HG02798 (cell line): Measurements from ENCODE around the gene MPPED1.

Experiments used
- ATAC-seq: cut with Tn5 transposase; IDR thresholded peaks from one replicate; pipeline ENCODE4 v1.9.1; 2021; ENCODE audit warnings: mild to moderate bottlenecking; ENCODE audit not compliant: unreplicated experiment, poor library complexity

Gene MPPED1

DNA sequence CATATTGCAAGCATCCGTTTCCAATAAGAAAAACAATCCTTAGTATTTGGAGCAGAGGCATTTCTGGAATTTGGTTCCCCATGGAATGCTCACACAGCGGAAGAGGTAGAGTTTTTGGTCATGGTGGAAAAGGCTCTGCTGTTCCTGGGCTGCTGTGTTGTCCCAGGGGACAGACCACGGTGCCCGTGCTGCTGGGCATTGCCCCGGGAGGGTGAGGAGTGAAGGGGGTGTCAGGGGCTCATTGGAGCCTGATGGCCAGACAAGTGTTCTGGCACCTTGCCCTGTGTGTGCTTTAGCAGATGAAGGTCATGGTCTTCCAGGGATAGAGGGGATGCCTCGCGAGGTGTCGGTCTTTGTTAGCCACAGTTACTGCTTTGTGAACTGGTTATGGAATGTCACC is 61.2 kb downstream of the MPPED1 start:
- no peak for ATAC-seq

DNA sequence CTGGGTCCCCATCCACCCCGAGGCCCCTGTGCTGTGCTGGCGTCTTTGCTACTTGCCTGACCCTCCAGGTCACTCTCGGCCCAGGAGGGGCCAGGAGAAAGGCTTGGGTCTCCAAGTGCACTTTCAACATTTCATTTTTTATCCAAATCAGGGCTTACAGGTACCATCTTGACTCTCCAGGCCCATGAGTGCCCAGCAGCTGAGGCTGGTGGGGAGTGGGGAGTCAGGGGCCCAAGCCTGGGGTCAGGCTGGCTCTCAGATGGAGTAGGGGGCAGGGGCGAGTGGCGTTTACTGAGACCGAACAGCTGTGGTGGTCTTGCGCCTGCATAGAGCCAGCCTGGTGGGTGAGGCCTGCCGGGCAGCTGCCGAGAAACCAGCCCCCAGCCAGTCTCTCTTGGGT is 61.6 kb downstream of the MPPED1 start:
- ATAC-seq, result no peak

DNA sequence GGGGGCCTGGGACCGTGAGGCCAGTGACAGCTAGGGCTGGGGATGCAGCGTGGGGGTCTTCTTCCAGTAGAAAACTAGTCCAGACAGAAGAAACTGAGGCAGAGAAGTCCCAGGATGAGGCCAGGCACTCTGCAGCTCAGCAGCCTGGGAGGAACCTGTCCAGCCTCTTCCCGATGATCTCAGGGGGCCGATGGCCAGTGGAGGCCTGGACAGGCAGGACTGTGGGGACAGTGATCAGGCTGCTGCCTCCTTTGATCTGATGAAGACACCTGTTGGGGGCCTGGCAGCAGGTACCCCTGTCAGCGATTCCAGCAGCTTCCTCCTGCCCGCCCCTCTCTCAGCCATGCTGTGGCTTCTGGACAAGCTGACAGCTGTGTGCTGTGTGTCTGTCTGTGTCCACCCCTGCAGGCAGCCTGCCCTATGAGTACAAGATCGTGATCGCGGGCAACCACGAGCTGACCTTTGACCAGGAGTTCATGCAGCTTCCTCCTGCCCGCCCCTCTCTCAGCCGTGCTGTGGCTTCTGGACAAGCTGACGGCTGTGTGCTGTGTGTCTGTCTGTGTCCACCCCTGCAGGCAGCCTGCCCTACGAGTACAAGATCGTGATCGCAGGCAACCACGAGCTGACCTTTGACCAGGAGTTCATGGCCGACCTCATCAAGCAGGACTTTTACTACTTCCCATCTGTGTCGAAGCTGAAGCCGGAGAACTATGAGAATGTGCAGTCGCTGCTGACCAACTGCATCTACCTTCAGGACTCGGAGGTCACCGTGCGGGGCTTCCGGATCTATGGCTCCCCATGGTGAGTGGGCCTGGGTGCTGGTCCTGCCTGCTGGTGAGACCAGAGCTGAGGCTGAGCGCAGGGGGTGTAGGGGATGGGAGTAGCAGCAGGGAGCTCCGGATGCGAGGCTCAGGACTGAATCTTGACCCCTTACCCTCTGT is 62.6 kb downstream of the MPPED1 start:
- no peak for ATAC-seq

DNA sequence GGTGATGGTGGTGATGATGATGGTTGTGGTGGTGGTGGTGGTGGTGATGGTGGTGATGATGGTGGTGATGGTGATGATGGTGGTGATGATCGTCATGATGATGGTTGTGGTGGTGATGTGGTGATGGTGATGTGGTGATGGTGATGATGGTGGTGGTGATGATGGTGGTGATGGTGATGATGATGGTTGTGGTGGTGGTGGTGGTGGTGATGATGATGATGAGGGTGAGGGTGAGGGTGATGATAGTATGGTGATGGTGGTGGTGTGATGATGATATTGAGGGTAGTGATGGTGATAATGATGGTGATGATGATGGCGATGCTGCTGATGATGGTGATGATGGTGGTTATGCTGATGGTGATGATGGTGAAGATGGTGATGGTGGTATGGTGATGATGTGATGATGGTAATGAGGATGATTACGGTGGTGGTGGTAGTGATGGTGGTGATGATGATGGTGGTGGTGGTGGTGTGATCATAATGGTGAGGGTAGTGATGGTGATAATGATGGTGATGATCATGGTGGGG is 63.8 kb downstream of the MPPED1 start:
- no peak for ATAC-seq

DNA sequence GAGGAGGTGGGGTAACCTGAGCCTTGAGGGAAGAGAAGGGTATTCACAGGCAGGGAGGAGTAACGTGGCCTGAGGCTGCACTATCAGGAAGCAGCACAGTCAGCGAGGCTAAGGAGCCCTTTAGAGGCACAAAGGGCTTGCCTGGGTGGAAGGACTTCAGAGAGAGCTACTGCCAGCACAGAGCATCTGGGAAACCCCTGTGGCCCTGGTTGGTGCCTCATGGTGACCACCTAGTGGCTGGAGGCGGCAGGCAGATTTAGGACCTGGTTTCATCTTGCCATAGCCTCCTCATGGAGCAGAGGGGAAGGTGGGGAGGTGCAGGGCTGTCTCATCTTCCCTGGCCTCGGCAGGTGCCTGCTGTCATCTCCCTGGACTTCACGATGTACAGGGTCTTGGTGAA is 64.5 kb downstream of the MPPED1 start:
- ATAC-seq, result no peak

DNA sequence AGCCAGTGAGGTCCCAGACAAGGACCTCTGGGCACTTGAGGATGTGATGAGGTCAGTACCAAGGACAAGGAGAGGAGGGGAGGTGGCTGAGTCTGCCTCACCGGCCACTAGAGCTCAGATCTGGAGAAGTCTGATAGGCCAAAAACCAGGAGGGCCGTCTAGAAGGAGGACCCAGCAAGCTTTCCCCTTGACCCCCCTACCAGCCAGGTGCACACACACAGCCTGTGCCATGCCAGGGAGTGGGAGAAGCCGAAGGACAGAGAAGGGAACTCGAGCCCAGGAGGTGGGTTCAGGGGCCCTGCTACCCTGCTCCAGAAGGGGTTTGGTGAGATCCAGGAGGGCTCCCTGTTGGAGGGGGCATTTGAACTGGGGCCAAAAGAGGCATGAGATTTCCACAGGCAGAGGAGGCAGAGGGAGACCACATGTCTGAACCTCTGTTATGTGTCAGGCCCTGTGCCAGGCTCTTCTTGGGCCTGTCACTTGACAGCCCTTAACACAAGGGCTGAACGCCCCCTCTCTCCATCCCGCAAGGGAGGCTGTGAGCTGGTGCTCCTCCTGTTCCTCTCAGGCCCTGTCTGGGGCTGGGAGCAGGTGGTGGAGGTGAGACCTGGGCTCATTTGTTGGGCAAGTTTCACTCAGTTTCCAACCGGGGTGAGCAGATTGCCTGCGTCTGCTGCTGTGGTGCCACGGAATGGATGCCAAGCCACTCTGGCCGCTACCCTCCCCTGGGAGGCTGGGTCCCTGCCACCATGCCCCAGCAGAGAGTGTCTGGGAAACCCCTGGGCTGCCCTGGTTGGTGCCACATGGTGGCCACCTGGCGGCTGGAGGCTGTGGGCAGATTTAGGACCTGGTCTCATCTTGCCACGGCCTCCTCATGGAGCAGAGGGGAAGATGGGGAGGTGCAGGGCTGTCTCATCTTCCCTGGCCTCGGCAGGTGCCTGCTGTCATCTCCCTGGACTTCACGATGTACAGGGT is 65.2 kb downstream of the MPPED1 start:
- ATAC-seq, result no peak

DNA sequence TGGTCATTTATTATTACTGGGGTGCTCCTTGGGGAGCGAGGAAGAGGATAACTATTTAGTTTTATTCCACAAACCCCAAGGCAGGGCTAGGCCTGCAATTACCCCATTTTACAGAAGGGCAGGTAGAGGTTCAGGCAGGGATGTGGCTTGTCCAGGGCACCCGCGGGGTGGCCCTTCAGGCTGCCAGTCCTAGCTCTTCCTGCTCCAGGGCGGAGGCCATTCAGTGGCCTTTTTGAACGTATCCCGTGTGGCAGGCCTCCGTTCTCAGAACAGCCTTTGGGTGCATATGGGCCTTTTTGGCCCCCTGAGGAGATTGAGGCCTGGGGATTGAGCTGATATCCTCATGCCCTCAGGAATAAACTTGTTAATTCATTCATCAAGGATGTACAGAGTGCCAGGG is 66.2 kb downstream of the MPPED1 start:
- ATAC-seq, result no peak

DNA sequence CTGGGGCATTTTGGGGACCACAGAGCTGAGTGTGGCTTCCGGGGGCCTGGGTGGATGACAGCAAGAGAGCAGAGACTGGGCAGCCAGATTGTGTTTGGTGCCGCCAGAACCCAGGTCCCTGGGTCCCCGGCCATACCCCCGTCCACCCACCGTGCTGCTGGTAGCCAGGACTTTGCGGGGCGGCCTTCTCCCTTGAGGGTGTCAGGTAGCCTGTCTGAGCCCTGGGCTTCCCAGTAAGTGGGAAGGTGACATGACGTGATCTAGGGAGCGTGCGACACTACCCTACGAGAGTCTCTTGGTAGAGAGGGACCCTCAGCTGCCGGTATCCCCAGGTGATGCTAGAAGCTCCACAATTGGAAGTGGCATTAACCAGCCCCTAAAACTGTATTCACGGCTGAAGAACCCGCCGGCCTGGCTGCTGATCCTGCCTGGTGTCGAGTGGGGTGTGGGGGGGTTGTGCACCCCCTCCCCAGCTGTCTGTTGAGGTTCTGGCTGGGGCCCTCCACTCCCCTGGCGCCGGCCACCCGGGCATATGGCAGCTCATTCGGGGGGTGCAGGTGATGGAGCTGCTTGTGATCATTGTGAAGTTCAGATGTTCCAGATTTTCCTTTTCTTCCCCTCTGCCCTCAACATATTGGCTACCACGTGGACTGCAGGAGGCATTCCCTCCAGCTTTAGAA is 66.9 kb downstream of the MPPED1 start:
- ATAC-seq, result no peak

DNA sequence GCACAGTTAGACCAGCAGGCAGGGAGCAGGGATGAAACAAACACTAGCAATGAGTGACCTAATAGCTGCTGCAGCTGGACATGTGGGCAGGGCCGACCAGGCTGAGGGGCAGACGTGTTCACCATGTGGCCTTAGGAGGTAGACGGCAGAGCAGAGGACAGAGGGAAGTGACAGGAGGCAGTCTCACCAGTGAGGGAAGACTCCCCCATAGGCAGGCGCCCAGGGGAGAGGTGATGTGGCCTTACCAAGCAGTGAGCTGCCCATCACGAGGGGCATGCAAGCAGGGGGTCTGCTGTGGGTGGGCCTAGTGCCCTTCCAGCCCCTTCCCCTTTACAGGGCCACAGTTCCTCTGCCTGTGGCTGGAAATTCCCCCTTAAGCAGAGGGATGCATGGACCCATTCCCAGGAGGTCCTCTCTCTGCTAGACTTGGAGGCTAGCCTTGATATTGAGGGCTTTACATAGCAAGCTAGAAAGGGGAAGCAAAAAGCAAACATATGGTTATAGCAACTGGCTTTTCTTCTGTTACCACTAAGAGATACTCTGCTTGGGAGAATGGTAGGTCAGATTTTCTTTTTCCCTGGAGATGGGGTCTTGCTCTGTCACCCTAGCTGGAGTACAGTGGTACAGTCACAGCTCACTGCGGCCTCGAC is 67.6 kb downstream of the MPPED1 start:
- ATAC-seq, result no peak

DNA sequence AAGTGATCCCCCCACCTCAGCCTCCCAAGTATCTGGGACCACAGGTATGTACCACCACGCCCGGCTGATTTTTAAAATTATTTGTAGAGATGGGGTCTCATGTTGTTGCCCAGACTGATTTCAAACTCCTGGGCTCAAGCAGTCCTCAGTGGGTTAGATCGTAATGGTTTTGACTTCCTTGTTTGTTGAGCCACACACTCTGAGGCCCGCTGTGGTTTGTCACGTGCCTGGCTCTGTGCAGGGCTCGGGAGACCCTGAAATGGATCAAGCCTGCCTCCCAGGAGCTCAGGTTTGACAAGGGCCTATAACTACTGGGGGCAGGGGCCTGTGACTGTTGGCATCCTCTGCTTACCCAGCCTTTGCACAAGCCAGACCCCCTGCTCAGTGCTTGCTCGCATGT is 68.1 kb downstream of the MPPED1 start:
- ATAC-seq, result no peak

DNA sequence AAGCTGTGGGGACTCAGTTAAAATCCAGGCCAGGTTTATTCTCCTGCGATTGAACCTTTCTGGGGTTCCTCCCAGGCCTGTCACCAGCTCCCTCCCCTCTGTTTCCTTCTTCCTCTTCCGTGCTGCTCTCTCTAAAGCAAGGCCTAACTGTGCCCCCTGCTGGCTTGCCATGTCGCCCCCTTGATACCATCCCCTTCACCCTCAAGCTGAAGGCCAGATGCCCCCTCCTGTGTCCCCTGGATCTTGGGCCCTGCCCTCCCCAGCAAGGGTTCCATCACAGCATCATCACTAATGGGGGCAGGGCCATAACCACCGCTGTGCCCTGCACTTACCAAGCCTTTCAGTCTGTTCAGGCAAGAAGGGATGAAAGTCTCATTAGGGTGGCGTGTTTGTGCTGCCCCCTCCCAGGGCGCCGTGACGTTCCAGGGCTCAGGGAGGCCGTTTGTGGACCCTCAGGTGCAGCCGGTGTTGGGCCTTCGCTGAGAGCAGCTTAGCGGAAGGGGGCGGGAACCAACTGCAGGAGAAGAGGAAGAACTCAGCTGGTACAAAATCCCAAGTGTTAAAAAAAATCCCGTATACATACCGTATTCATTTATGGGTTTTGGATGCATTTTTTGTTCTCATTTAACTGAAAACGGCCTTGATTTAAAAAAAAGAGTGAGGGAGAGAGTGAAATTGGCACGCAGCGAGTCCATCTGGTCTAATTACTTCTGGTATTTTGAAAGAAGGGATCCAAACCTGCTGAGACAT is 69.9 kb downstream of the MPPED1 start:
- ATAC-seq, result no peak

DNA sequence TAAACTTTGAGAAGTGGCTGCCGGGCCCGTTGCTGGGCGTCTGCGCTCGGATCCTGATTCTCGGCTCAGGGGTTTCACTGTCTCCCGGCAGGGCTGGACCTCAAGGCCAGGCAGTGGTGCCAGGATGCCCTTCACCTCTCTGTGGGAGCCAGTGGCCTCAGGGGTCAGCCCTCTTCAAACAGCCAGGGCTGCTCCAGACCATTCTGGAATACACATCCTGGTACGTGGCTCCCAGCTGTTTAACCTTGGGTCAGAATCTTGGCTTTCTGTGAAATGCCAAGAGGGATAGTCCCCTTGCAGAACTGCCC is 70.5 kb downstream of the MPPED1 start:
- ATAC-seq, result no peak

DNA sequence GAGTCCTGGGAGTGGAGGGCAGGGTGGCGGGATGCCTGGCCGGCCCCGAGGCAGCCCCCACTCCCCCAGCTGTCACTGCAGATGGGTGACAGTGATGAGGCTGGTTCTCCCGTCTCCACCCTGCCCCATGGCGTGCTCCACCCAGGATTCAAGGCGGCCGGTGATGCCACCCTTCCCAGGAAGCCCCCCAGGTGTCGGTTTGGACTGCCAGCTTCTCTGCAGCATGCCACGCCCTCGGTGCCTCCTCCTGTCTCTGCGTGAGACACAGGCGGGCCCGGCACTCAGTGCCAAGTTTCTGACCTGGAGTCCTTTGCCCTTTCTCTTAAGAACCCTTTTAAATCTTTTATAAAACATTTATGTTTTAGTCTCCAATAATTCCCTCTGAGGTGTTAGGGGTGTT is 71.5 kb downstream of the MPPED1 start:
- ATAC-seq, result no peak

DNA sequence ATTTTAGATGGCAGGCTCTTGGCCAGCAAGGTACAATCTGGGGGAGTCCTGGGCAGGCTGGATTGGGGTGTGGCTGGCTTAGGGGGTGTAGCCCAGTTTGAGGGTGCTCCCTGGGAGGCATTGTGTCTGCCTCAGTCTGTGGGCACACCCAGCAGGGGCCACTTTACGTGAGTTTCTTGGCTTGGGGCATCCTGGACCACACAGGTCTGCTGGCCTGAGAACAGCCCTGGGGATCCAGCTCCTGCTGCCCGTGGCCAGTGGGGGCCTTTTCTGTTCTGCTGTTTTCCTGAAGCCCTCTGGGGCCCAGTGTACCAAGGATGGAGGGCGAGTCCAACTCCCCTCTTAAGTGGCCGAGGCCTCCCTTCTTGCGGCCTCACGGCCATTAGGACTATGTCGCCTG is 71.9 kb downstream of the MPPED1 start:
- no peak for ATAC-seq

DNA sequence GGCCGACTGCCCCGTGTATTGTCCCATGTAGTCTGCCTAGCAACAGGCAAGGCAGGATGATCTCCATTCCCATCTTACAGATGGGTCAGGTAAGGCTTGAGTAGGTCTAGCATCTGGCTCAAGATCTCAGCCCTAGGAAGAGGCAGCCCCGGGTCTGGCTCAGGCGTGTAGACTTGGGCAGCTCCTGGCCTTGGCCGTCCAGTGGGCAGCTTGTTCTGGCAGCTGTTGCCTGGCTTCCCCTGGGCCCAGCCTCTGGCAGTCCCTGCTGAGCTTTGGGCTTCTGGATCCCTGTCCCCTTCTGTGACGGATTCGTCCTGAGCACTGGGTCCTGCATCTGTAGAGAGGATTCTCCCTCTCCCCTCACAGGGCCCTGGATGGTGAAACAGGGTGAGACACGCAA is 72.4 kb downstream of the MPPED1 start:
- no peak for ATAC-seq

DNA sequence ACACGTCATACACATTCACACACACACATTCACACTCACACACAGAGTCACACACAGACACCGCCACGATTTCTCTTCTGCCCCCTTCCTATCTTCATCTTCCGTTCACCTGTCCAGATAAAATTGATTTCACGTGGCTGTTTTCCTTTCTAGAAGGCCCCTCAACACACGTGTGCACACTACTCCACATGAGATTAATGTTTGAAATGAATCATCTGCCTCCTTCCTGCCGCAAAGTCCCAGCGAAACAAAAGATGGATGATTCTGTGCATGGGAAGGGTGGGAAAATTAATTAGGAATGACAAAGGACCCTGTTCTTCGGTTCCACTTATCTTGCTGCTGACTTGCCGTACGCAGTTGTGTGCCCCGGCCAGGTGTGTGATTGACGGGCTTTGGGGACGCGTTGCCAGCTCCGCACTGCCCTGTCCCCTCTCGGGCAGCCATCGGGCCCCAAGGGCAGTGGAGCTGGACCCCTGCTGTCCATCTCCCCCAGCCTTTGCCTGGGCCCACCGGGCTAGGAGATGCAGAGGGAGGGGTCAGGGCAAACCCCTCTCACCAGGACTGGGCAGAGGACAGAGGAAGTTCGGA is 73.8 kb downstream of the MPPED1 start:
- ATAC-seq, result no peak

DNA sequence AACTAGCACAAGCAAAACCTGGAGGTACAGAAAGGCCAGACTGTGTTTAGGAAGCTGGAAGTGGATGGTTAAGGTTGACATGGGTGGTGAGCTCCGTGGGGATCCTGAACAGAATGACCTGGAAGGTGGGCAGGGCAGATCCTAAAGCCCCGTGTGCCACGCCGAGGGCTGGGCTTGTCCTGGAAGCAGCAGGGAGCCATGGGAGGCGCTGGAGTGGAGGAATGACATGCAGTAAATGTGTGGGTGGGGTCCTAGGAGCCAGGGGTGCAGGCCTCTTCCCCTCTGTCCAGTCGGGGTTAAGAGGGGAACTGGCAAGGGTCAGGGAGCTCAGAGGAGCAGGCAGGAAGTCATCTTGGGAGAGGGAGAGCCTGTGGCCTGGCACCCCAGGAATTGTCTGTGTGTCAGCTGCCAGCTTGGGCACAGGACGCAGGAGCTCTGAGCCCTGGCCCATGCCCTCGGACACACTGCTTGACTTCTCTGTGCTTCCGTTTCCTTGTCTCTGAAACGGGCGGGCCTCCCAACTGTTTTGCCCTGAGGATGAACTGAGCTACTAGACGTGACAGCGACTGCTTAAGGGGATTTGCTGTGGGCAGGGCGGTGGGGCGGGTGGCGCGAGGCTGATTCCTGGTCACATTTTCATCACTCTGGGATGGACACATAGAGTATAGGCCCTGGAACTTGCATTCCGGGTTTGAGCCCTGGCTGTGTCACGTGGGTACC is 75.7 kb downstream of the MPPED1 start:
- ATAC-seq, result no peak
